GM23338 (cell line): ENCODE results near the gene TAOK3.

Experiments used
- CREB1 ChIP-seq: fragments of 250-450 bp; sonication (Bioruptor Pico); IDR thresholded peaks from 2 replicates; pipeline ENCODE4 v1.5.0; 2020; ENCODE audit warnings: low read depth, mild to moderate bottlenecking, moderate library complexity
- EZH2 ChIP-seq: fragments of 200-600 bp; sonication (generic); IDR thresholded peaks from one replicate; pipeline ENCODE4 v1.8.0; 2017; ENCODE audit warnings: antibody characterized with exemption, mild to moderate bottlenecking, low read depth; ENCODE audit not compliant: unreplicated experiment
- EZH2phosphoT487 ChIP-seq: fragments of 200-600 bp; sonication (generic); IDR thresholded peaks from one replicate; pipeline ENCODE4 v1.8.1; 2018; ENCODE audit warnings: antibody characterized with exemption; ENCODE audit not compliant: unreplicated experiment
- JUNB ChIP-seq: IDR thresholded peaks from one replicate; pipeline ENCODE4 v1.6.1; 2016; ENCODE audit warnings: antibody characterized with exemption; ENCODE audit not compliant: unreplicated experiment
- NANOG ChIP-seq: IDR thresholded peaks from 2 replicates; pipeline ENCODE4 v1.6.1; 2016; ENCODE audit warnings: antibody characterized with exemption, borderline replicate concordance
- POLR2AphosphoS5 ChIP-seq: IDR thresholded peaks from 2 replicates; pipeline ENCODE4 v1.6.1; 2016; ENCODE audit warnings: antibody characterized with exemption, low read depth
- REST ChIP-seq: IDR thresholded peaks from one replicate; pipeline ENCODE4 v1.6.1; 2018; ENCODE audit warnings: antibody characterized with exemption; ENCODE audit not compliant: unreplicated experiment
- ZNF331 ChIP-seq: fragments of 250-450 bp; sonication (Bioruptor Pico); IDR thresholded peaks from 2 replicates; pipeline ENCODE4 v1.5.0; 2020; ENCODE audit warnings: low read depth, mild to moderate bottlenecking, moderate library complexity
- TF ChIP-seq, protein P1 (sequence below), 2 experiments: fragments of 200-600 bp in 1 of 2; sonication (generic) in 1 of 2; conservative IDR thresholded peaks; 2 replicates each; pipeline versions ENCODE4 v1.5.1 to v1.6.1; 2016 to 2017; ENCODE audit warnings: antibody characterized with exemption in 2 of 2, low read depth in 2 of 2, mild to moderate bottlenecking in 2 of 2, moderate library complexity in 1 of 2
- TF ChIP-seq, protein P2 (sequence below): fragments of 250-450 bp; sonication (Bioruptor Pico); IDR thresholded peaks from 2 replicates; pipeline ENCODE4 v1.5.0; 2020; ENCODE audit warnings: mild to moderate bottlenecking, moderate library complexity
- TF ChIP-seq, protein P3 (sequence below): IDR thresholded peaks from 2 replicates; pipeline ENCODE4 v1.6.1; 2016; ENCODE audit warnings: antibody characterized with exemption

DNA sequence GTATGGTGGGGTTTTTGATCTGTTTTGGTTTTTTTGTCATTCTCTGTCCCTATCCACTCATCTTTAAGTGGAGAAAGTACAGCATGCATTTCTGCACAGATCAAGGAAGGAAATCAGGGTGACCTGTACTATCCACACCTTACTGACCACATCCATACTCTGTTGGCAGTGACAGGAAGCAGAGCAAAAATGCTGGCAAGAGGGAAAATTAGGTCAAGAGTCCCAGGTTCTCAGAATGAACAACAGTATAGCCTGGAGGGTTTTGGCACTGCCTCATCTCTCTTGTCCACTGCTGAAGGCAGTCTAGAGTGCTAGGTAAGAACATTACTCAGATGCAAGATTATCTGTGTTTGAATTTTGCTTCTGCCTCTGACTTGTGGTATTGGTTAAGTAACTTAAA lies 70.7 kb downstream of the TAOK3 start:
- TF ChIP-seq POLR2AphosphoS5 = no peak
- TF ChIP-seq, protein P1, sequence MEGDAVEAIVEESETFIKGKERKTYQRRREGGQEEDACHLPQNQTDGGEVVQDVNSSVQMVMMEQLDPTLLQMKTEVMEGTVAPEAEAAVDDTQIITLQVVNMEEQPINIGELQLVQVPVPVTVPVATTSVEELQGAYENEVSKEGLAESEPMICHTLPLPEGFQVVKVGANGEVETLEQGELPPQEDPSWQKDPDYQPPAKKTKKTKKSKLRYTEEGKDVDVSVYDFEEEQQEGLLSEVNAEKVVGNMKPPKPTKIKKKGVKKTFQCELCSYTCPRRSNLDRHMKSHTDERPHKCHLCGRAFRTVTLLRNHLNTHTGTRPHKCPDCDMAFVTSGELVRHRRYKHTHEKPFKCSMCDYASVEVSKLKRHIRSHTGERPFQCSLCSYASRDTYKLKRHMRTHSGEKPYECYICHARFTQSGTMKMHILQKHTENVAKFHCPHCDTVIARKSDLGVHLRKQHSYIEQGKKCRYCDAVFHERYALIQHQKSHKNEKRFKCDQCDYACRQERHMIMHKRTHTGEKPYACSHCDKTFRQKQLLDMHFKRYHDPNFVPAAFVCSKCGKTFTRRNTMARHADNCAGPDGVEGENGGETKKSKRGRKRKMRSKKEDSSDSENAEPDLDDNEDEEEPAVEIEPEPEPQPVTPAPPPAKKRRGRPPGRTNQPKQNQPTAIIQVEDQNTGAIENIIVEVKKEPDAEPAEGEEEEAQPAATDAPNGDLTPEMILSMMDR (conservative IDR thresholded peaks at IDR 0.05; ENCODE audit: low read depth in 2 of 2) = no peak
- TF ChIP-seq EZH2 = no peak
- TF ChIP-seq EZH2phosphoT487 = no peak
- TF ChIP-seq REST = no peak
- TF ChIP-seq, protein P2, sequence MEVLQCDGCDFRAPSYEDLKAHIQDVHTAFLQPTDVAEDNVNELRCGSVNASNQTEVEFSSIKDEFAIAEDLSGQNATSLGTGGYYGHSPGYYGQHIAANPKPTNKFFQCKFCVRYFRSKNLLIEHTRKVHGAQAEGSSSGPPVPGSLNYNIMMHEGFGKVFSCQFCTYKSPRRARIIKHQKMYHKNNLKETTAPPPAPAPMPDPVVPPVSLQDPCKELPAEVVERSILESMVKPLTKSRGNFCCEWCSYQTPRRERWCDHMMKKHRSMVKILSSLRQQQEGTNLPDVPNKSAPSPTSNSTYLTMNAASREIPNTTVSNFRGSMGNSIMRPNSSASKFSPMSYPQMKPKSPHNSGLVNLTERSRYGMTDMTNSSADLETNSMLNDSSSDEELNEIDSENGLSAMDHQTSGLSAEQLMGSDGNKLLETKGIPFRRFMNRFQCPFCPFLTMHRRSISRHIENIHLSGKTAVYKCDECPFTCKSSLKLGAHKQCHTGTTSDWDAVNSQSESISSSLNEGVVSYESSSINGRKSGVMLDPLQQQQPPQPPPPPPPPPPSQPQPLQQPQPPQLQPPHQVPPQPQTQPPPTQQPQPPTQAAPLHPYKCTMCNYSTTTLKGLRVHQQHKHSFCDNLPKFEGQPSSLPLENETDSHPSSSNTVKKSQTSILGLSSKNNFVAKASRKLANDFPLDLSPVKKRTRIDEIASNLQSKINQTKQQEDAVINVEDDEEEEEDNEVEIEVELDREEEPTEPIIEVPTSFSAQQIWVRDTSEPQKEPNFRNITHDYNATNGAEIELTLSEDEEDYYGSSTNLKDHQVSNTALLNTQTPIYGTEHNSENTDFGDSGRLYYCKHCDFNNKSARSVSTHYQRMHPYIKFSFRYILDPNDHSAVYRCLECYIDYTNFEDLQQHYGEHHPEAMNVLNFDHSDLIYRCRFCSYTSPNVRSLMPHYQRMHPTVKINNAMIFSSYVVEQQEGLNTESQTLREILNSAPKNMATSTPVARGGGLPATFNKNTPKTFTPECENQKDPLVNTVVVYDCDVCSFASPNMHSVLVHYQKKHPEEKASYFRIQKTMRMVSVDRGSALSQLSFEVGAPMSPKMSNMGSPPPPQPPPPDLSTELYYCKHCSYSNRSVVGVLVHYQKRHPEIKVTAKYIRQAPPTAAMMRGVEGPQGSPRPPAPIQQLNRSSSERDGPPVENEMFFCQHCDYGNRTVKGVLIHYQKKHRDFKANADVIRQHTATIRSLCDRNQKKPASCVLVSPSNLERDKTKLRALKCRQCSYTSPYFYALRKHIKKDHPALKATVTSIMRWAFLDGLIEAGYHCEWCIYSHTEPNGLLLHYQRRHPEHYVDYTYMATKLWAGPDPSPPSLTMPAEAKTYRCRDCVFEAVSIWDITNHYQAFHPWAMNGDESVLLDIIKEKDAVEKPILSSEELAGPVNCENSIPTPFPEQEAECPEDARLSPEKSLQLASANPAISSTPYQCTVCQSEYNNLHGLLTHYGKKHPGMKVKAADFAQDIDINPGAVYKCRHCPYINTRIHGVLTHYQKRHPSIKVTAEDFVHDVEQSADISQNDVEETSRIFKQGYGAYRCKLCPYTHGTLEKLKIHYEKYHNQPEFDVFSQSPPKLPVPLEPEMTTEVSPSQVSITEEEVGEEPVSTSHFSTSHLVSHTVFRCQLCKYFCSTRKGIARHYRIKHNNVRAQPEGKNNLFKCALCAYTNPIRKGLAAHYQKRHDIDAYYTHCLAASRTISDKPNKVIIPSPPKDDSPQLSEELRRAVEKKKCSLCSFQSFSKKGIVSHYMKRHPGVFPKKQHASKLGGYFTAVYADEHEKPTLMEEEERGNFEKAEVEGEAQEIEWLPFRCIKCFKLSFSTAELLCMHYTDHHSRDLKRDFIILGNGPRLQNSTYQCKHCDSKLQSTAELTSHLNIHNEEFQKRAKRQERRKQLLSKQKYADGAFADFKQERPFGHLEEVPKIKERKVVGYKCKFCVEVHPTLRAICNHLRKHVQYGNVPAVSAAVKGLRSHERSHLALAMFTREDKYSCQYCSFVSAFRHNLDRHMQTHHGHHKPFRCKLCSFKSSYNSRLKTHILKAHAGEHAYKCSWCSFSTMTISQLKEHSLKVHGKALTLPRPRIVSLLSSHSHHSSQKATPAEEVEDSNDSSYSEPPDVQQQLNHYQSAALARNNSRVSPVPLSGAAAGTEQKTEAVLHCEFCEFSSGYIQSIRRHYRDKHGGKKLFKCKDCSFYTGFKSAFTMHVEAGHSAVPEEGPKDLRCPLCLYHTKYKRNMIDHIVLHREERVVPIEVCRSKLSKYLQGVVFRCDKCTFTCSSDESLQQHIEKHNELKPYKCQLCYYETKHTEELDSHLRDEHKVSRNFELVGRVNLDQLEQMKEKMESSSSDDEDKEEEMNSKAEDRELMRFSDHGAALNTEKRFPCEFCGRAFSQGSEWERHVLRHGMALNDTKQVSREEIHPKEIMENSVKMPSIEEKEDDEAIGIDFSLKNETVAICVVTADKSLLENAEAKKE = no peak
- no peak for TF ChIP-seq JUNB
- no peak for TF ChIP-seq CREB1
- no peak for TF ChIP-seq ZNF331 (CRISPR knock-in tag)
- TF ChIP-seq, protein P3, sequence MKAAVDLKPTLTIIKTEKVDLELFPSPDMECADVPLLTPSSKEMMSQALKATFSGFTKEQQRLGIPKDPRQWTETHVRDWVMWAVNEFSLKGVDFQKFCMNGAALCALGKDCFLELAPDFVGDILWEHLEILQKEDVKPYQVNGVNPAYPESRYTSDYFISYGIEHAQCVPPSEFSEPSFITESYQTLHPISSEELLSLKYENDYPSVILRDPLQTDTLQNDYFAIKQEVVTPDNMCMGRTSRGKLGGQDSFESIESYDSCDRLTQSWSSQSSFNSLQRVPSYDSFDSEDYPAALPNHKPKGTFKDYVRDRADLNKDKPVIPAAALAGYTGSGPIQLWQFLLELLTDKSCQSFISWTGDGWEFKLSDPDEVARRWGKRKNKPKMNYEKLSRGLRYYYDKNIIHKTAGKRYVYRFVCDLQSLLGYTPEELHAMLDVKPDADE = no peak
- TF ChIP-seq NANOG = no peak
